Measurements from ENCODE around the gene TM4SF1. TPM values are rescaled to one million over a fixed set of nuclear protein-coding genes. Genes with fewer than 3 reads are reported as not detected.

Gene TM4SF1
- total RNA-seq, 2 donors from 2014 or later: 211 to 341 TPM

- Histone ChIP-seq H3K4me1 (peaks cover 0 to 13% of the 10 kb centered on the region in 2 donors), H3K9me3 (no peaks in the 10 kb centered on the region), H3K27ac (peak overlapping the region; percentile 13 to 49), H3K36me3 (peaks cover 24% of the 10 kb centered on the region), H3K27me3 (no peaks in the 10 kb centered on the region), H3K4me3 (no peak overlapping the region)
- no peak for DNase-seq (ENCODE audit: low spot score)
- TF ChIP-seq CTCF (IDR thresholded peaks at IDR 0.05): no peak
Measured at GRCh38 chr3:149366941-149367840, 10.3 kb downstream of the TM4SF1 start.

- Histone ChIP-seq H3K27me3 (no peaks in the 10 kb centered on the region), H3K36me3 (peaks cover 15% of the 10 kb centered on the region), H3K4me3 (no peak overlapping the region), H3K27ac (peak overlapping the region in 1 of 2 donors; percentile 49), H3K4me1 (peaks cover 0 to 2% of the 10 kb centered on the region in 2 donors), H3K9me3 (no peaks in the 10 kb centered on the region)
- TF ChIP-seq CTCF (IDR thresholded peaks at IDR 0.05): no peak
- DNase-seq (ENCODE audit: low spot score): no peak
Measured at GRCh38 chr3:149366031-149366430, 11.4 kb downstream of the TM4SF1 start.

- no peak overlapping the region for H3K27ac ChIP-seq
- no peaks in the 10 kb centered on the region for H3K4me1 ChIP-seq
- DNase-seq (ENCODE audit: low spot score): no peak
- peaks cover under 1% of the 10 kb centered on the region for H3K36me3 ChIP-seq
- no peaks in the 10 kb centered on the region for H3K9me3 ChIP-seq
- H3K27me3 ChIP-seq: no peaks in the 10 kb centered on the region
- no peak overlapping the region for H3K4me3 ChIP-seq
- no peak for TF ChIP-seq CTCF (IDR thresholded peaks at IDR 0.05)
Measured at GRCh38 chr3:149364624-149365023, 12.8 kb downstream of the TM4SF1 start.

GRCh38 chr3:149363053-149363452, 14.4 kb downstream of the TM4SF1 start:
- no peak overlapping the region for H3K27ac ChIP-seq
- no peaks in the 10 kb centered on the region for H3K4me1 ChIP-seq
- no peaks in the 10 kb centered on the region for H3K36me3 ChIP-seq
- no peak for TF ChIP-seq CTCF (IDR thresholded peaks at IDR 0.05)
- no peak overlapping the region for H3K4me3 ChIP-seq
- no peak for DNase-seq (ENCODE audit: low spot score)
- no peaks in the 10 kb centered on the region for H3K27me3 ChIP-seq
- H3K9me3 ChIP-seq: no peaks in the 10 kb centered on the region

GRCh38 chr3:149362366-149362765, 15.1 kb downstream of the TM4SF1 start:
- no peak for TF ChIP-seq CTCF (IDR thresholded peaks at IDR 0.05)
- no peak for DNase-seq (ENCODE audit: low spot score)
- H3K4me3 ChIP-seq: no peak overlapping the region

More at GRCh38 chr3:149362366-149362765, 15.1 kb downstream of the TM4SF1 start:
- Histone ChIP-seq H3K27ac (no peak overlapping the region), H3K9me3 (no peaks in the 10 kb centered on the region), H3K36me3 (no peaks in the 10 kb centered on the region), H3K4me1 (no peaks in the 10 kb centered on the region), H3K27me3 (no peaks in the 10 kb centered on the region)

Data from right atrium auricular region (tissue), 2 donors.